ENCODE results near the gene MARF1. TPM values are rescaled to one million over a fixed set of nuclear protein-coding genes. Genes with fewer than 3 reads are reported as not detected.

MARF1 gene
- total and polyA plus RNA-seq, 9 of the 15 experiments (the other 6 are each of a cell fraction or from before 2014, with no cell fraction given) = 4.7 to 33.2 (median 11.7) TPM

DNA sequence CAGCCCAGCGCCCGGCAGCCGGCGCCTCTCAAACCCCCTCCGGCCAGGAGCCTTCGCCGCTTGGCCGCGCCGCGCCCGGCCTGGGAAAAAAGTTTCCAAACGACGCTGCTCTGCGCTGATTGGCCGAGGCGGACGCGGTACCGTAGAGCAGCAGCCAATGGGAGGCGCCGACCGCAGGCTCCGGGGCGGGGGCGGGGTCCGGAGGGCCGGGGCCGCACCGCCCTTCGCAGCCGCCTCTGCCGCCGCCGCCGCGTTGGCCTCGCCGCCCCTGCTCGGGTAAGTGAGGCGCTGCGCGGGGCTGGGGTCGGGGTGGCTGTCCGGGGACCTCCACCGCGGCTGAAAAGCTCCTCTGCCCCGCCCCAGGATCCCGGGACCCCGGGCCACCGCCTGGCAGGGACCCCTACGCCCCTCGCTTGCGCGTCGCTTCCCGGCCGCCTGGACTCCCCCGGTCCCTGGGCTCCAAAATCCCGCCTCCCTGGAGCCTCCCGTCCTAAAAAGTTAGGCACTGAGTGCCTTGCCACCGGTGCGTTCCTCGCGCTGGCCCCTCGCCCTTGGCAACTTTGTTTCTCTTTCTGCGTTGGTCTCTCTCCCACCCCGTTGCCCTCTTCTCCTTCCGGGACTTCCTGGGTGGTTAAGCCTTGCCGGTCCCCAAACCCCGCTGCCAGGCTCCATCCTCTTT, 7.2 kb upstream of the MARF1 start, which contains the start of gene NDE1 (continued):
- TF ChIP-seq PCBP1 (IDR thresholded peaks at IDR 0.05; ENCODE audit: low read depth, low read length, poor library complexity, severe bottlenecking) (no peak), ZNF354B (CRISPR knock-in tag; IDR thresholded peaks at IDR 0.05) (no peak), GATAD2B (IDR thresholded peaks at IDR 0.05; ENCODE audit: borderline replicate concordance) (0 out of 2 replicates have a peak, but pooled peaks have one; percentile 43), ELF2 (CRISPR knock-in tag; IDR thresholded peaks at IDR 0.05) (no peak), ZBTB7A (IDR thresholded peaks at IDR 0.05; ENCODE audit: borderline replicate concordance, control insufficient read depth, low read depth, low read length) (peak; percentile 85), CHD2 (IDR thresholded peaks at IDR 0.05; ENCODE audit: low read depth, low read length) (peak; percentile 56; the same call in 1 of the 2 replicates), GABPB1 (CRISPR knock-in tag; IDR thresholded peaks at IDR 0.05) (0 out of 2 replicates have a peak, but pooled peaks have one; percentile 35), RB1 (IDR thresholded peaks at IDR 0.05; ENCODE audit: low read depth) (peak; percentile 77; the same call in 1 of the 2 replicates), SRF (CRISPR knock-in tag; IDR thresholded peaks at IDR 0.05) (peak in 1 of 2 experiments; percentile 86; a peak in 1 of 4 replicates), CBFB (CRISPR knock-in tag; IDR thresholded peaks at IDR 0.05) (no peak), PHF21A (IDR thresholded peaks at IDR 0.05; ENCODE audit: borderline replicate concordance, low read depth) (peak; percentile 73; the same call in 1 of the 2 replicates), PHF20 (IDR thresholded peaks at IDR 0.05; ENCODE audit: partially characterized antibody) (no peak), CBX5 (IDR thresholded peaks at IDR 0.05; ENCODE audit: borderline replicate concordance, low read depth) (0 out of 2 replicates have a peak, but pooled peaks have one; percentile 56), ZNF79 (CRISPR knock-in tag; IDR thresholded peaks at IDR 0.05; ENCODE audit: low read depth) (no peak), CREM (IDR thresholded peaks at IDR 0.05; ENCODE audit: low read depth) (peak; percentile 73)
- TF ChIP-seq, protein P1, sequence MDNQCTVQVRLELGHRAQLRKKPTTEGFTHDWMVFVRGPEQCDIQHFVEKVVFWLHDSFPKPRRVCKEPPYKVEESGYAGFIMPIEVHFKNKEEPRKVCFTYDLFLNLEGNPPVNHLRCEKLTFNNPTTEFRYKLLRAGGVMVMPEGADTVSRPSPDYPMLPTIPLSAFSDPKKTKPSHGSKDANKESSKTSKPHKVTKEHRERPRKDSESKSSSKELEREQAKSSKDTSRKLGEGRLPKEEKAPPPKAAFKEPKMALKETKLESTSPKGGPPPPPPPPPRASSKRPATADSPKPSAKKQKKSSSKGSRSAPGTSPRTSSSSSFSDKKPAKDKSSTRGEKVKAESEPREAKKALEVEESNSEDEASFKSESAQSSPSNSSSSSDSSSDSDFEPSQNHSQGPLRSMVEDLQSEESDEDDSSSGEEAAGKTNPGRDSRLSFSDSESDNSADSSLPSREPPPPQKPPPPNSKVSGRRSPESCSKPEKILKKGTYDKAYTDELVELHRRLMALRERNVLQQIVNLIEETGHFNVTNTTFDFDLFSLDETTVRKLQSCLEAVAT (IDR thresholded peaks at IDR 0.05) = no peak
